ENCODE measurements around the gene PAK4. TPM values are rescaled to one million over a fixed set of nuclear protein-coding genes. Genes with fewer than 3 reads are reported as not detected.

Gene PAK4
- total RNA-seq, 2 donors from 2014 or later: 63.9 to 68.1 TPM

DNA sequence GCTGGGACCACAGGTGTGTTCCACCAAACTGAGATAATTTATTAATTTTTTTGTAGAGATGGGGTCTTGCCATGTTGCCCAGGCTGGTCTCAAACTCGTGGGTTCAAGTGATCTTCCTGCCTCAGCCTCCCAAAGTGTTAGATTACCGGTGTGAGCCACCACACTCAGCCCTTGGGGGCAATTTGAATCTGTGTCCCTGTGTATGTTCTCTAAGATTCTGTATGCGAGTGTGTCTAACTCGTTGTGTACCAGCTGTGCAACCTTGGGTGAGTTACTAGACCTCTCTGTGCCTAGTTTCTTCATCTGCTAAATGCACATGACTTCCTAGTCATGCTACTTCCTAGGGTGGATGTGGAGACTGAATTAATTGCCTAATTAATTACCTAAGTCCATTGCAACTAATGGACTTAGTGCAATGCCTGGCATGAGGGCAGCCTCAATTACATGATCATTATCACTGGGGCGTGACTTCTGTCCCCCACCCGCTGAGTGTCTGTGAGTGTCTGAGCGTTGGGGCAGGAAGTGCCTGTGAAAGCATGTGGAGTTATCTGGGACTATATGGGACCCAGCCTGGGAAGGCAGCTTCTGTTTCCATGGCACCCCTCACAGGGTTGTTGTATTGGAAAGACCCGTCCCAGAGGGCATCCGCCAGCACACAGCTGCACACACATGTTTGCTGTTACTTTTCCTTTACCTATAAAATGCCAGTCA lies 69.4 kb downstream of the PAK4 start:
- Mint-ChIP-seq H3K27me3 (ENCODE audit: insufficient read depth) (peaks cover 51% of the 10 kb centered on the region), H3K9me3 (no peaks in the 10 kb centered on the region), H3K36me3 (ENCODE audit: low read depth) (no peaks in the 10 kb centered on the region), H3K4me3 (no peak overlapping the region), H3K27ac (no peak overlapping the region), H3K4me1 (peaks cover 9% of the 10 kb centered on the region)
- TF ChIP-seq, protein P1, sequence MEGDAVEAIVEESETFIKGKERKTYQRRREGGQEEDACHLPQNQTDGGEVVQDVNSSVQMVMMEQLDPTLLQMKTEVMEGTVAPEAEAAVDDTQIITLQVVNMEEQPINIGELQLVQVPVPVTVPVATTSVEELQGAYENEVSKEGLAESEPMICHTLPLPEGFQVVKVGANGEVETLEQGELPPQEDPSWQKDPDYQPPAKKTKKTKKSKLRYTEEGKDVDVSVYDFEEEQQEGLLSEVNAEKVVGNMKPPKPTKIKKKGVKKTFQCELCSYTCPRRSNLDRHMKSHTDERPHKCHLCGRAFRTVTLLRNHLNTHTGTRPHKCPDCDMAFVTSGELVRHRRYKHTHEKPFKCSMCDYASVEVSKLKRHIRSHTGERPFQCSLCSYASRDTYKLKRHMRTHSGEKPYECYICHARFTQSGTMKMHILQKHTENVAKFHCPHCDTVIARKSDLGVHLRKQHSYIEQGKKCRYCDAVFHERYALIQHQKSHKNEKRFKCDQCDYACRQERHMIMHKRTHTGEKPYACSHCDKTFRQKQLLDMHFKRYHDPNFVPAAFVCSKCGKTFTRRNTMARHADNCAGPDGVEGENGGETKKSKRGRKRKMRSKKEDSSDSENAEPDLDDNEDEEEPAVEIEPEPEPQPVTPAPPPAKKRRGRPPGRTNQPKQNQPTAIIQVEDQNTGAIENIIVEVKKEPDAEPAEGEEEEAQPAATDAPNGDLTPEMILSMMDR (conservative IDR thresholded peaks at IDR 0.05): no peak
- H3K4me3 ChIP-seq (ENCODE audit: low read length): no peak overlapping the region
- DNase-seq: no peak
- H3K9ac ChIP-seq (ENCODE audit: extremely low read depth, low read length, poor library complexity, severe bottlenecking): no peak overlapping the region
- H3K4me1 ChIP-seq (ENCODE audit: control insufficient read depth, insufficient read depth, low read length): no peaks in the 10 kb centered on the region
- no peaks in the 10 kb centered on the region for H3K36me3 ChIP-seq (ENCODE audit: control insufficient read depth, insufficient read depth, low read length)
- H3K27ac ChIP-seq (ENCODE audit: low read depth, low read length): no peak overlapping the region
- 66 to 75% methylated on average over 6 to 9 of the region's 9 CpGs for WGBS, 2 experiments (ENCODE audit: insufficient coverage in 1 of 2, insufficient read length in 1 of 2)
- H3K27me3 ChIP-seq (ENCODE audit: control insufficient read depth, insufficient read depth, low read length, poor library complexity, severe bottlenecking): peaks cover 44% of the 10 kb centered on the region
- no peaks in the 10 kb centered on the region for H3K9me3 ChIP-seq (ENCODE audit: control insufficient read depth, low read length)

DNA sequence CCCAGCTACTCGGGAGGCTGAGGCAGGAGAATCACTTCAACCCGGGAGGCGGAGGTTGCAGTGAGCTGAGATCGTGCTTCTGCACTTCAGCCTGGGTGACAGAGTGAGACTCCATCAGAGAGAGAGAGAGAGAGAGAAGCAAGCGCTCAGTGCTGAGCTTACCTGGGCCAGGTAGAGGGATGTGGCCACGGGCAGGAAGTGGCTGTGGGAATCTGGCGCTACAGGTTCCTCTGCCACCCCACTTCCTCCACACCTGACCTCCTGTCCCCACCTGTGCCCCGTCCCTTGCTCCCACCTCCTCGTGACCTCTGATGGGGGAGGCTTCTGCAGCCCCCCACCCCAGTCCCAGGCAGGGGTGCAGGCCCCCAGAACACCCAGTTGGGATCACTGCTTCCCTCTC lies 70.2 kb downstream of the PAK4 start:
- Histone ChIP-seq H3K36me3 (ENCODE audit: control insufficient read depth, insufficient read depth, low read length) (no peaks in the 10 kb centered on the region), H3K27me3 (ENCODE audit: control insufficient read depth, insufficient read depth, low read length, poor library complexity, severe bottlenecking) (peaks cover 44% of the 10 kb centered on the region), H3K4me3 (ENCODE audit: low read length) (no peak overlapping the region), H3K9me3 (ENCODE audit: control insufficient read depth, low read length) (no peaks in the 10 kb centered on the region), H3K27ac (ENCODE audit: low read depth, low read length) (no peak overlapping the region), H3K4me1 (ENCODE audit: control insufficient read depth, insufficient read depth, low read length) (no peaks in the 10 kb centered on the region), H3K9ac (ENCODE audit: extremely low read depth, low read length, poor library complexity, severe bottlenecking) (no peak overlapping the region)
- Mint-ChIP-seq H3K4me3 (no peak overlapping the region), H3K4me1 (peaks cover 9% of the 10 kb centered on the region), H3K9me3 (no peaks in the 10 kb centered on the region), H3K27ac (no peak overlapping the region), H3K36me3 (ENCODE audit: low read depth) (no peaks in the 10 kb centered on the region), H3K27me3 (ENCODE audit: insufficient read depth) (peaks cover 58% of the 10 kb centered on the region)
- TF ChIP-seq, protein P1 (conservative IDR thresholded peaks at IDR 0.05): no peak
- no peak for DNase-seq
- 71 to 74% methylated on average over 5 to 9 of the region's 9 CpGs for WGBS, 2 experiments (ENCODE audit: insufficient coverage in 1 of 2, insufficient read length in 1 of 2)

DNA sequence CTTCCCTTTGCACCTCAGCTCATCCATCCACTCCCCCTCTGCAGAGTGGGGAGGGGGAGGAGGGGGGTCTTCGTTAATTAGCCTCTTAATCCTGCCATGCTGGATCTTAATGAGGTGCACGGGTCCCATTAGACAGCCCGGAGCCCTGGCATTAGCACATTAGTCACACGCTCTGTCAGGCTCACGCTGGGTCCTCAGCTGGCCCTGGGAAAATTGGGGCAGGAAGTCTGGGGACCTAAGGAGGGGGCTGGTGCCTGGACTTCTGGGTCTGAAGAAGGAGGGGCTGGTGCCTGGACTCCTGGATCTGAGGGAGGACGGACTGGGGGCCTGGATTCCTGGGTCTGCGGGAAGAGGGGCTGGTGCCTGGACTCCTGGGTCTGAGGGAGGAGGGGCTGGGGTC lies 70.7 kb downstream of the PAK4 start:
- Histone ChIP-seq H3K27ac (ENCODE audit: low read depth, low read length) (no peak overlapping the region), H3K4me1 (ENCODE audit: control insufficient read depth, insufficient read depth, low read length) (no peaks in the 10 kb centered on the region), H3K9me3 (ENCODE audit: control insufficient read depth, low read length) (no peaks in the 10 kb centered on the region), H3K36me3 (ENCODE audit: control insufficient read depth, insufficient read depth, low read length) (no peaks in the 10 kb centered on the region), H3K27me3 (ENCODE audit: control insufficient read depth, insufficient read depth, low read length, poor library complexity, severe bottlenecking) (peaks cover 44% of the 10 kb centered on the region), H3K9ac (ENCODE audit: extremely low read depth, low read length, poor library complexity, severe bottlenecking) (no peak overlapping the region), H3K4me3 (ENCODE audit: low read length) (no peak overlapping the region)
- H3K9me3 Mint-ChIP-seq: no peaks in the 10 kb centered on the region
- TF ChIP-seq, protein P1 (conservative IDR thresholded peaks at IDR 0.05): no peak
- no peaks in the 10 kb centered on the region for H3K36me3 Mint-ChIP-seq (ENCODE audit: low read depth)
- no peak overlapping the region for H3K27ac Mint-ChIP-seq
- 52 to 62% methylated on average over 3 to 6 of the region's 7 CpGs for WGBS, 2 experiments (ENCODE audit: insufficient coverage in 1 of 2, insufficient read length in 1 of 2)
- peaks cover 9% of the 10 kb centered on the region for H3K4me1 Mint-ChIP-seq
- peak overlapping the region; percentile 6 for H3K4me3 Mint-ChIP-seq
- peak; percentile 68 for DNase-seq
- peaks cover 63% of the 10 kb centered on the region for H3K27me3 Mint-ChIP-seq (ENCODE audit: insufficient read depth)
